ENCODE results near the gene WDR33.

GRCh38 chr2:127669056-127669455 is 141.9 kb downstream of the WDR33 start:
- TF ChIP-seq RNF219 (CRISPR knock-in tag; IDR thresholded peaks at IDR 0.05), result no peak
- no peak for TF ChIP-seq STAT6 (CRISPR knock-in tag; IDR thresholded peaks at IDR 0.05; ENCODE audit: borderline replicate concordance)
- no peak for TF ChIP-seq EZH2 (conservative IDR thresholded peaks at IDR 0.05; ENCODE audit: low read depth, low read length)
- no peak for TF ChIP-seq ZNF670 (CRISPR knock-in tag; IDR thresholded peaks at IDR 0.05; ENCODE audit: borderline replicate concordance)
- TF ChIP-seq MZF1 (CRISPR knock-in tag; IDR thresholded peaks at IDR 0.05; ENCODE audit: borderline replicate concordance), result no peak
- TF ChIP-seq CTCF (CRISPR knock-in tag; IDR thresholded peaks at IDR 0.05), result no peak
